GM19463 (cell line): ENCODE measurements around the gene POC1A.
A peak's percentile ranks its signal among the peaks of the same experiment; 100 is the strongest.

Source experiments
- ATAC-seq: cut with Tn5 transposase; IDR thresholded peaks from one replicate; pipeline ENCODE4 v1.9.1; 2021; ENCODE audit warnings: mild to moderate bottlenecking, moderate library complexity; ENCODE audit not compliant: unreplicated experiment

POC1A gene

DNA sequence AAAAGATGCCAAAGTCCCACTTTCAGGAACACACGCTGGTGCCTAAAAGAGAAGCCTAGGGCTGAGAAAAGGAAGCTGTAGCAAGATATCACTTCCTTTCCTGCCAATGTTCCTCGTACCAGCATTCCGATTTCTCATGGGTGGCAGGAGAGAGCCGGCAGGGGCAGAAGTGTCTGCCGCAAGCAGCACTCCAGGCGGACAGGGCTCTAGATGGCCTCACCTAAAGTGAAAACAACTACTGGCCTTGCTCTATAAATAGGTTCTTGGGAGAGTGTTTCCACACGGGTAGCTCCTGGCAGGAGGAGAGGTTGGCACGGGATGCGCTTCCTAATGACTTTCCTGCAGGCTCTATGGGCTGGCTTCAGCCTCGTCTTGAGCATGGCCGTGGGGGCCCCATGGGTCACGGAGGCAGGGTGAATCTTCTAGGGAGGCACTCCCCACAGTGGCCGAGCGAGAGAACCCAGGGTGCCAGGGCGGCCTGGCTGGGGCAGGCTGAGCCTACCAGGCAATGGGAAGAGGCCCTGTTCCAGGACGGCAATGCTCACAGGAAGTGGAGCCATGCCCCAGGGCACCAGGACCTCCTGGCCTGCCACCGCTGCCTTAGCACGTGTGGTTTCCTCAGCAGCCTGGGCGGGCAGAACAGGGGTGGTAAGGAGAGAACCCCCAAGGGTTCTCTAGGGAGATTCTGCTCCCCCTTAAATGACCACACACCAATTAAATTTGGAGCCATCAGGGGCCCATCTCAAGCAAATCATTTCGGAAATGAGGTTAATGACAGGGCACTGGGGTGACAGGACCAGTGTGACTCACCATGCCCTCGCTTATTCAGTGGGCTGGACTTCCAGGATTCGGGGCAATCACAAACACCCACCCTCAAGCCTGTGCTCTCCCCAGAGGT is 83.2 kb downstream of the POC1A start:
- no peak for ATAC-seq

DNA sequence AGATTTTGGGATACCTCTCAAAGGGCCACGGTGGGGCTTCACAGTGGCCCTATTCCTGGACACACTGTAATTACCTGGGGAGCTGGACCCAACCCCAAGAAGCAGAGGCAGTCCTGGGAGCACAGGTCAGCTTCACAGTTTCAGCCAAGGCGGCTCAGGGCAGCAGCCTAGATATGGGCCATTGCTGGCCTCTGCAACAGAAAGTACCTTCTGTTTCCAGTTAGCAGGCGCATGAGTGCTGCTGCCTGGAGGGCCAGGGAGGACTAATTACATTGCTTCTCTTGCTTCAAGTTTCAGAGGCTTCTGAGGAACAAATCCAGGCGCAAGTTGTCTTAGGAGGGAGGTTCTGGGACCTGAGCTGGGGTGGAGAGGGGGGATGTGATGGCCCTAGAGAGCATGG is 84.4 kb downstream of the POC1A start:
- no peak for ATAC-seq

DNA sequence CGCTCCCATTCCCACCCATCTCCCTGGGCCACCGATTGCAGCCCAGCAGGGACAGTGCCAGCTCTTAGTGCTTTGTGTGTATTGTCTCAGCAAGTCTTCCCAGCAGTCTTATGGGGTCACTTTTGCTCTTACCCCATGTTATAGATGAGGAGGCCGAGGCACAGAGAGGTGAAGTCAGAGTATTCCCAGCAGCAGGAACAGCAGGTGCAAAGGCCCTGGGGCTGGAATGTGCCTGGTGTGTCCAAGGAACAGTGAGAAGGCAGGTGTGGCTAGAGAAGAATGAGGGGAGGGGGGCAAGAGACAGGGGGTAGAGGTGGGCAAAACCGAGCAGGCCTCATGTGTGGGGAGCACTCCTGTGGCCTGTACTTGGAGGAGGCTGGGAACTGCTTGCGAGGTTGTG is 85.1 kb downstream of the POC1A start:
- no peak for ATAC-seq

DNA sequence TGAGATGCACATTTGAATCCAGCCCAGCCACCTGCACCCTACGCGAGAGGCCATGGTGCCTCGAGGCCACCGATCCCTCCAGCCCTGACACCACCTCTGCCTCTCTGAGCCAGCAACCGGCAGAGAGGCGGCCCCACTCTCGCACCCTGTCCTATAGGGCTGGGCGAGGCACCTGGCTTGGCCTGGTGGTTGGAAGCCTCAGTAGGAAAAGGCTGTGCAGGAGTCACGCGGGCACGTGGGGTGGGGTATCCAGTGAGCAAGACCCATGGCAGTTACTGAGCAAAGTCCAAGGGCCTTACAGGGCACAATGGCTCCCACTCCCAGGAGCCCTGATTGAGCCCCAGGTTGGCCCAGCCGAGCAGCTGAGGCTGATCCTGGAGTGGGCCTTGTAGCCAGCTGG is 85.5 kb downstream of the POC1A start:
- ATAC-seq: no peak

DNA sequence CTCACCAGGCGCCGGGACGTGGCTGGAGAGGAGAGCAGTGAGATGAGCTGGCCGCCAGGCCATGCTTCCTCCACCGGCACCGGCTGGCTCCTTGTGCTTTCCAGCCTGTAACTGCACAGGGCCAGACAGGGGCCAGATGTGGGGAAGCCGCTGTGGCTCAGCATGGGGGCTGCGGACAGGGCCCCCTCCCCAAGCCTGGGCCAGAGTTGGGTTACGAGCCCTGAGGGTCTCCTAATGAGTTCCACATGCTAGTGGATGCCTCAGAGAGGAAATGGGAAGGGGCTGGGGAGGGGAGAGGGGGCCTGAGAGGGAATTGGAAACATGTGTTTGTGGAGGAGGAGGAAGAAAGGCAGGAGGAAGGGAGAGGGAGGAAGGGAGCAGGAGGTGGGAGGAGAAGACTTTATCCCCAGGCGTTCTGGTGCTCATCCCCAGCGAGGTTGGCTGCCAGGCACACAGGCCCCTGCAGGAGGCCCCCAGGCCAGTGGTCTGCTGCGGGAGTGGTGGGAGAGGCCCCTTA is 86.1 kb downstream of the POC1A start:
- ATAC-seq: no peak

DNA sequence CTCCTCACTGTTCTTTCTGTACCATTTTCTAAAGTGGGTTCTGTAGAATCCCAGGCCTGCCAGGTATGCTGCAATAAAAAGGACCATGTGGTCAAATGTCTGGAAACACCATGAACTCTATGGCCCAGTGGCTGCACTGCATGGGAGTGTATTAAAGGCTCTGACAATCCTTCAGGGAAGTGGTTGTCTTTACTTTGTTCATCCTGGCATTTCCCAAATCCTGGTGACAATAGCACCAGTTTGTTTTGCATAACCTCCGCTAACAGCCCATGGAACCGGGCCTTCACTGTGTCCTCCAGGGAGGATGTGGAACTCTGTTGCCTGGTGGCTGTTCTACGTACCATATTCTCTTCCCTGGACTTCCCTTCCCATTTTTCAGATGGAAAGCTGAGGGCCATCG is 86.7 kb downstream of the POC1A start:
- ATAC-seq: no peak

DNA sequence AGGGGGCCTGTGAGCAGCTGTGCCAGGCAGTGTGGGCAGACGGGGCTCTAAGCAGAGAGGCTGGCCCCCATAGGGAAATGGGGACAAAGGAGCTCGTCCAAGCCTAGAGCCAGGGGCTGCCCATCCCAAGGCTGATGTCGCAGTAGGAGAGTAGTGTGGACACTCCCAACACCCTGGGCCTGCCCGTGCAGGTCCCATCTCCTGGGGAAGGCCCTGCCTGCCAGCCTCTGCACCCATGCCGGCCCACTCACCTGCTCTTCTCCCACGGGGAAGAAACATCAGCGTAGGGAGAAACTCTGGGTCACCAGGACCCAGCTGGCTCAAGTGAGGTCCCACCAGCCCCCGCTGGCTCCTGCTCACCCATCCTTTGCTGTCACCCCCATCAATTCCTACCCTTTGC is 87.2 kb downstream of the POC1A start:
- no peak for ATAC-seq

DNA sequence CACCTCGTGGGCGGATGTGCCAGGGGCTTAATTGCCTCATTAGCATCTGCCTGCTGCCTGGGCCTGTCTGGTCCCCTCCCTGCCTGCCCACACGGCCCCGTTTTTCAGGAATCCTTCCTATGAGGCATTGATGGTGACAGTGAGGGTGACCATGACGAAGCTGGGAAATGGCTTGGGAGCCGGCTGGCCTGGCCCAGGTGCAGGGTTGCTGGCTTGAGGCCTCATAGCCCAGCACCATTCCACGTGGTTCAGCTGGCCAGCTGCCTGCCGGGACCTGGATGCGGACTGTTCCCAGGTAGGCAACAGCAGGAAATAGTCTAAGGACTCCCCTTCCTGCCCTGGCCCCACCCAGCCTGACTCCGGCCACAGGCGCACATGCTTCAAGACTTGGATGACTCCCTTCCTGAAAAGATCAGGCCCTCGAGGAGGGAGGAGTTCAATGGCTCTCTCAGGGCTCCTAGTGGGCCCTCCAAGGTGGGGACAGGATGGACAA is 88.9 kb downstream of the POC1A start:
- no peak for ATAC-seq

DNA sequence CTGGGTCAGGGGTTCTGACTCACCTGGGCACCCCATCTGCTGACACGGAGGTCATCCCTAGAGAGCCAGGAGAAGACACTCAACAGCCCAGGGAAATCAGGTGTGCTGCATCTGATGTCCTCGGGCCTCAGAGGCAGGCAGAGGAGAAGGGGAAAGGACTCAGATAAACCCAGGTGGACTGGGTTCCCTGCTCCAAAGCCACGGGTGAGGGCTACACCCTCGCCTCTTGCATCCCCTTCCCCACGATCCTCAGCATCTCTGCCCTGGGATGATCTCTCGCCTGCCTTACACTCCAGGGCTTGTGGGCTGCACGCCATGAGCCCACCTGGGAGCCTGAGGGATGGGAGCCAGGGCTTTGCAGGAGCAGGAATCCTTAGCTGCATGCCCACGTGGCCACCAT is 89.7 kb downstream of the POC1A start:
- ATAC-seq: no peak

DNA sequence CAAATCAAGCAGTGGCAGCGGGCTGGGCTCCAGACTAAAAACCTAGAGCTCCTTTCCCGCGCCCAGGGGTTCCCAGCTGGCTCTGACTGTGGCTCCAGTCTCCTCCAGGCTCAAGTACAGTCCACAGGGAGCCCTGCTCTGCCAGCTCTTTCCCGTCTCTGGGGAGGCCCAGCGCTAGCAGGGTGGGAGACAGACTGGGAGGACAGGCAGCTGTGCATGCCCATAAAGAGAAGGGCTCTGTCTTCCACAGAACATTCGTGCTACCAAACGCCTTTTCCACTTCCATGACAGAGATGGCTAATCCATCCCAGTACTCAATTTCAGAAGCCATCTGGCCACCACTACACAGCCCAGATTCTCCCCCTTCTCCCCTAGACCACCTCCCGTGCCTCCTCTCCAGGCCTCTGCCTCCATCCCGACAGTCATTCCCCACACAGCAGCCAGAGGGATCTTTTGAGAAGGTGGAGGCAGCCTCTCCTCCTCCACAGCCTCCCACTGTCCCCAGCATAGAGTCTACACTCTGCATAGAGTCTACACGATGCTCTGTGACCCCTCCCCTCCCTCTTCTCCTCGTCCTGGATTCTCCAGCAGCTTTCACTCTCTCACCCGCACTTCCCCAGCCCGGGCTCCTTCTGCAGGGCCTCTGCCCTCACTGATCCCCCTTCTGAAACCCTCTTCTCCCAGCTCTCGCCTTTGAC is 91.0 kb downstream of the POC1A start:
- no peak for ATAC-seq

DNA sequence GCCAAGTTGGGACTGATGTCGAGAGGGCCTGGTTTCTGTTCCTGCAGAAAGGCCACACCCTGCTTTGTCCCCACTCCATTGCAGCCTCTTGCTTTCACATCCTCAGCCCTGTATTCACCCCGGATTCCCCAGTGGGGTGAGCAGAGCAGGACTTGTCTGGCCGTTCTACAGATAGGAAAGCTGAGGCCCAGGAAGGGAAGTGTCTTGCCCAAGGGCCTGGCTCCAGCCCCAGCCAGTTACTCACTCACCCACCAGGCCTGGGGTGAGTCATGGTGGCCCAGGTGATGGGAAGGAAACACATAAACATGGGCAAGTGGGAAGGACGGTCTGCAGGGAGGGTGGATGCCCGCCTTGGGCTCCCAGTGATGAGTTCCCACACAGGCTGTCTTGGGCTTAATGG is 91.7 kb downstream of the POC1A start:
- peak; percentile 40 for ATAC-seq

DNA sequence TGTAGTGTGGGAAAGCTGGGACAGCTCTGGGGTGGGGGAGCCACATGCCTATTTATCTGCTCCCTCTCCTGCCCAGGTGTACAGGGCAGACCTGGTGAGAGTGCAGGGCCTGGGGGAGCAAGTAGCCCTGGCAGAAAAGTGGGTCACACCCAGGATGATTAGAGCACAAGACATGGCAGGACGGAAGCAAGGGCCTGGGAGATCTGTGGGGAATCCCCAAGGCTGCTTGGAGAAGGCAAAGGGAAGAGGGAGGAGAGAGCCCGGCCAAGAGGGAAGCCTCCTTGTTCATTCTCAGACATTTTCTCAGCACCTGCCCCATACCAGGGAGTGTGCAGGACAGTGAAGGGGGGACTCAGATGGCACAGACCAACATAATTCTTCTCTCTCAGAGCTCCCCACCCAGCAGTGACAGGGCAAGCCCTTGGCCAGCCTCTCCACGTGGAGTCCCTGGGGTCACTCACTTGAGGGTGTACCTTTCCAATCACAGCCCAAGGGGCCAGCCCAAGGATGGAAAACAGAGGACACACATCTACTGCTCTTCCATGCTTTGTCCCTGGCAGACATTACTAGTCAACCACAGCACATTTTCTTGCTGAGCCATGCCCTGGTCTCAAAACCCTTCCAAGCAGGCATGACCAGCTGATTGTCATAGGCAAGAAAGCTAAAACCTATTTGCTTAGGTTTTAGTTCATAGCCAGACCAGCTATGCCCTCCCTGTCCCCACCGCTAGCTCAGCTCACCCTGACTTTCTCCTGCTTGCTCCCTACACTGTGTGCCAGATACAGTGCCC is 92.9 kb downstream of the POC1A start:
- ATAC-seq: no peak

DNA sequence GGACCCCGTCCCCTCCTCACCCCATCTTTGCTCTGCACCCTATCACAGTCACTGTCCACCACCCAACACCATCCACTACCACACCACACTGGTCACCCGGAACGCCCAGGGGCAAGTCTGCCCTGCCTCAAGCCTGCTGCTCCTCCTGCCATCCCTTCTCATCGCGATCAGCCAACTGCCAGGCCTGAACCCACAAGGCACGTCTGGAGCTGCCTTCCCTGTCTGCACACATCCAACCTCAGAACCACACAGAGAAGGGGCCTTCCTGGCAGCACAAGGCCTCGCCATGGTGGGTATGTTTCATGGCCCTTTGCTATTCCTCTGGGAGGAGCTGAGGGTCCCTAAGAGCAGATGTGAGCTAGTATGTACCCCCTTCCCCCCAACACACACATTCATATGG is 94.4 kb downstream of the POC1A start:
- ATAC-seq: no peak

DNA sequence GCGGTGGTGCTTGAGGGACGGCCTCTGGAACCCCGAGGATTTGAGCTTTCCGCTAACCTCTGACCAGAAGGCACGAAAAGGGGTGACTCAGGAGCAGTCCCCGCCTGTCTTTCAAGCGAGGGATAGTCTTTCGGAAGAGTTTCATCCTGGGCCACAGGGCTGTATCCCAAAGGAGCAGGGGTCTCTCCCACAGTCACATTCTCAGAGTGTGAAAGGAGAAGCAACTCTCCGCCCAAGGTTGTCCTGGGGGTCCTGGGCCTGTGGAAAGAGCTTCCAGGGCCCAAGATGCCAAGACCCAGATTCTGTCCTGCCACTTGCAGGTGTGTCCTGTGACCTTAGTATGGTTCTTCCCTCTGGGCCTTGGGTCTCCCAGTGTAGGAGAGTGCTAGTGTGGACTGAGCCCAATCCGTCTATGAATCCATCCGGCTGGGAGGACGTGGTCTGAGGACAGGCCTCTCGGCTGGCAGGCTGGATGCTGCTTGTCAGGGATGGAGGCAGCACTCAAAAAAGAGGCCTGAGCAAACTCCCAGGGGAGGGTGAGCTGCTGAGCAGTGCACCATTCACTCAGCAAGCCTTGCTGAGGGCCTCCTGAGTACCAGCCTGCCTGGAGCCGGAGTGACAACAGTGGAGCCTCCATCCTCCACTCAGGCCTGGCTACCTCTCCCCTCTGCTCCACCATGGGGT is 96.3 kb downstream of the POC1A start:
- no peak for ATAC-seq

DNA sequence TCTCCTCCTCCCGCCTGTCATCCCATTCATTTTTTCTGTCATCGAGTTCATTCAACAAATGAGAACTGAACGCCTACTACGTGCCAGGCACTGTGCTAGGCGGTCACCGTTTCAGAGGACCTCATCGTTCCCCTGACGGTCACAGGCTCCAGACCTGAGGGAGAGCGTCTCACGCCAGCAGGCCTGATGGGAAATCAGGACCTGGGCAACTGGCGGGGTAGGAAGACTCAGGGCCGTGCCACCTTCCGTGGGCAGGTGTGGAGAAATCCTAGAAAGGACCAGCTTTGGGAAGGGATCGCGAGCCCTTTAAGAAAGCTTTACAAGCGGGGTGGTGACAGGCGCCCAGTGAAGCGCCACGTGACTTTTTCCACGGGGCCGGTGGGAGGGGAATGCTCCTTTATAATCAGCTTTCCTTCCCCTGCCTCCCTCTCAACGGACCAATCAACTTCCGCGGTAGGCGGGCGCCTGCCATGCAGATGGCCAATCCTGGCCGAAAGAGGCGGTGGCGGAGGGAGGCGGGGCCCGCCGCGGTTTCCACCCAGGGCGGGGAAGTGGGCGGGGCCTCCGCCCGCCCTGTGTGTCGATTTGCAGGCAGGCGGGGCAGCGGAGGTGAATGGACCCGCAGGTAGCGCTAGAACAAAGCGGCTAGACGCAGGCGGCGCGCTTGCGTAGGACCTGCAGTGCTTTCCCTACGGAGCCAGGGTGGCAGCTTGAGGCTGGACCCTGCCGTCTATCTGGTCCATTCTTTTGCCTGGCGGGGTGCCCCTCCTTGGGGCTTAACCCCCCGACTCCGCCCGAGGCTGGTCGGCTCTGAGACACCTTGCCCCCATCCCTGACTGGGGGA is 97.0 kb downstream of the POC1A start:
- ATAC-seq: peak; percentile 76

DNA sequence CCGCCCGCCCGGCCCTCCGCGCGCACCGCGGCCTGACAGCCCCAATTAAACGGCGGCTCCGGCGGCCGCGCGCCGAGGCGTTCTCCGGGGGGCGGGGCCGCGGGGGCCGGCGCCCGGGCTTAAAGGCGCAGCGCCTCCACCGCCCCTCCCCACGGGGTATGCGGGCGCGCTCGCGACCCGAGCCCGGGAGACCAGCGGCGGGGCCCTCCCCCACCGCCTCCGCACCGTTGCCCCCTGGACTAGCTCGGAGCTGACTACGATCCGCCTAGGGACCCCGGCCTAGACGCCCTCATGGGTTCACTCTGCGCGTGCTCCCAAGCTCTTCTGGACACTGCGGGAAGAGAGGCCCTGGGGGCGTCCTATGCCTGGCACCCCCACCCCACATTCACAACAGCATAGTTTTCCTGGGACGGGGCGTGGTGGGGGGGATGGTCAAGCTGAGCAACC is 97.7 kb downstream of the POC1A start, which contains the start of gene DUSP7:
Gene DUSP7, minus strand, starts transcription at position 51 of the 447 bp plus-strand sequence. CDS start 205 bp downstream, outside the sequence.
- peak; percentile 28 for ATAC-seq

DNA sequence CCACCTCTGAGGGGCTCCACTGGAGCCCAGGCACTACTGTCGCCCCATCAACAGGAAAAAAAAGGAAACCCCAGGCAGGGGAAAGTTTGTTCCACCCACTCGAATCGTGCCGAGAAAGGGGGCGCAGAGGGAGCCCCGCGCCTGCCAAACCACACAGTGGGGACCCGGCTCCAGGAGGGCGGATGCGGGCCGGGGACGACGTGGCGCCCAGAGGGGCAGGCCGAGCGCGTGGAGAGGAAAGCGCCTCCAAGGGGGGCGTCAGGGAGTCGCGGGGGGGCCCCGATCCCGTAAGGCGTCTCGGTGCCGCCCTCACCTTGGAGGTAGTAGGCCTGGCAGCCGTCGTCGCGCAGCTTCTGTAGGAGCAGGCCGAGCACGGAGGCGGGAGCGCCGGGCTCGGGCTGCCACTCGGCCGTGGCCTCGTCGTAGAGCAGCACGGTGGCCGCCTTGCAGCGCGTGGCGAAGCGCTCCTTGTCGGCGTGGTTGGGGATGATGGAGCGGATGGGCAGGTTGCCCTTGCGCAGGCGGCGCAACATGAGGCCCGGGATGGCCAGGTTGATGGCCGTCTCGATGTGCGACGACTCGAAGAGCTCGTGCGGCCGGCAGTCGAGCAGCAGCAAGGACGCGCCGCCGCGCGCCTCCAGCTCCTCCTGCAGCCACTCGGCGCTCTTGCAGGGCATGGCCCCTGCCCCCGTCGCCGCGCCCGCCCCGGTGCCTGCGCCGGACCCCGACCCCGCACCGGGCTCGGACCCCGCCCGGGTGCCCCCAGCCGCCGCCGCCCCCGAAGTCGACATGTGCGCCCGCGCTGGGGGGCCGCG is 98.5 kb downstream of the POC1A start:
- ATAC-seq: no peak

DNA sequence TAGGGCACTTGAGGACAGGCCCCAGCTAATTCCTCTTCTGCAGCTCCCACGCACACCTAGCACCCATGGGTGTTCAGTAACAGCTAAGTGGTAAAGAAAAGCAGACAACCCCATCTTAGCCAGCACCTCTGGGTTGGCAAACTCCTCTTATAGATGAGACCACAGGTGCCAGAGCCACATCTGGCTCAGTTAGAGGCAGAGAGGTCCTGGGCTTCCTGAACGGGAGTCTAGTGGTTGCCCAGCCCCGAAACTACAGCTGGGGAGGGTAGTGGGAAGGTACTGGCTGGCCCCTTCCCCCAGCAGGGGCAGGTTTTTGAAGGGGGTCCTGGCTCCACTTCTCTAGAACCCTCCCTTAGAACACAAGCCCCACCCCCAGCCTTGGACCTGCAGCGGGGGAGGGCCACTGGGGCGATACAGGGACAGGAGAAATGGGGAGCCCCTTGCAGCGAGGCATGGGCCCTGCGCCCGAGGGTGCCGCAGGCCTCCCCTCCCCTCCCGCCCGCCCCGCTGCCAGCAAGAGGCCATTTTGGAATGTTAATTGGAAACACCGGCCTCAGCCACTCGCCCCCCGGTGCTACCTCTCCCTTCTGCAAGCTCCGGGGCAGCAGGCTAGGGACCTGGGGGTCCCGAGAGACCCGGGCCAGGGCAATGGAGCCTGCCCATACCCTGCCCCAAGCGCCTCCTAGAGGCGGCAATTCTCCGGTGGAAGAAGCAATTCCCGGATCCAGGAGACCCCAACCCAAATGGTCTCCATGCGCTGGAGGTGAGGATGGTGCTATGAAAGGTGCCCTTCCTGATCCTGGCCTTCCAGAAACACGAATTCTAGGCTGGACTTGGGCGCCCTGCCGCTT is 99.3 kb downstream of the POC1A start:
- ATAC-seq: no peak
